Glutamatergic neuron (in vitro differentiated cells): ENCODE data around the gene RAD1. TPM values are rescaled to one million over a fixed set of nuclear protein-coding genes. Genes with fewer than 3 reads are reported as not detected.
"Not testable (repeated sequence)": the region's sequence is repeated elsewhere in the genome, so short reads cannot be mapped to it uniquely, and the experiment has no call there.

Experiments used
- DNase-seq: peaks from one replicate; pipeline ENCODE4 v3.0.0; 2022
- H3K27ac Mint-ChIP-seq: one replicate; pipeline ENCODE4 v1.8.0; 2020; ENCODE audit warnings: mild to moderate bottlenecking, mixed read lengths, inconsistent platforms; ENCODE audit not compliant: unreplicated experiment
- H3K27me3 Mint-ChIP-seq: one replicate; pipeline ENCODE4 v1.8.0; 2020; ENCODE audit warnings: mild to moderate bottlenecking, moderate library complexity, mixed read lengths, inconsistent platforms; ENCODE audit not compliant: unreplicated experiment
- H3K36me3 Mint-ChIP-seq: one replicate; pipeline ENCODE4 v1.8.0; 2020; ENCODE audit warnings: mild to moderate bottlenecking, mixed read lengths, inconsistent platforms; ENCODE audit not compliant: unreplicated experiment
- H3K4me1 Mint-ChIP-seq: one replicate; pipeline ENCODE4 v1.8.0; 2020; ENCODE audit warnings: mild to moderate bottlenecking, low read depth, mixed read lengths, inconsistent platforms; ENCODE audit not compliant: unreplicated experiment
- H3K4me3 Mint-ChIP-seq: one replicate; pipeline ENCODE4 v1.8.0; 2020; ENCODE audit warnings: mild to moderate bottlenecking, mixed read lengths, inconsistent platforms; ENCODE audit not compliant: unreplicated experiment
- H3K9me3 Mint-ChIP-seq: one replicate; pipeline ENCODE4 v1.8.0; 2020; ENCODE audit warnings: mild to moderate bottlenecking, moderate library complexity, mixed read lengths, inconsistent platforms; ENCODE audit not compliant: unreplicated experiment
- total RNA-seq: library from RNA; stranded (reverse); fragmentation: NEBNext Ultra II Directional; extraction: Animal tissue kit (Norgen Biotek cat#: 25700); gene quantifications from one replicate; pipeline ENCODE4 v1.2.1, GENCODE V29; 2021; ENCODE audit not compliant: unreplicated experiment
- TF ChIP-seq, protein P1 (sequence below): fragments of 200-600 bp; sonication (generic); IDR thresholded peaks from one replicate; pipeline ENCODE4 v1.5.0; 2021; ENCODE audit not compliant: partially characterized antibody, unreplicated experiment

Gene RAD1
- total RNA-seq, 1 donor from 2014 or later: 21.9 TPM

DNA sequence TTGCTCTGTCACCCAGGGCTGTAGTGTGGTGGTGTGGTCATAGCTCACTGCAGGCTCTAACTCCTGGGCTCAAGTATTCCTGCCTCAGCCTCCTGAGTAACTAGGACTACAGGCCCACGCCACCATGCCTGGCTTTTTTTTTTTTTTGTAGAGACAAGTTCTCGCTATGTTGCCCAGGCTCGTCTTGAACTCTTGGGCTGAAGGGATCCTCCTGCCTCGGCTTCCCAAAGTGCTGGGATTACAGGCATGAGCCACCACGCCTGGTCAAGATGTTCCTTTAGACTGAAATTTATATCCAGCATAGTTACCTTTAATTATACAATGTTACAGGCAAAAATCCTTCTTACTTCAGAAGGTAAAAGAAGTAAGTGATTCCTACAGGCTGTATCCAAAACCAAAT, 12.5 kb upstream of the RAD1 start:
- Mint-ChIP-seq H3K27ac (peak overlapping the region; percentile 88), H3K36me3 (no peaks in the 10 kb centered on the region), H3K4me3 (no peak overlapping the region), H3K9me3 (peaks cover 10% of the 10 kb centered on the region), H3K4me1 (peaks cover 11% of the 10 kb centered on the region), H3K27me3 (peaks cover 6% of the 10 kb centered on the region)
- no peak for DNase-seq
- TF ChIP-seq, protein P1, sequence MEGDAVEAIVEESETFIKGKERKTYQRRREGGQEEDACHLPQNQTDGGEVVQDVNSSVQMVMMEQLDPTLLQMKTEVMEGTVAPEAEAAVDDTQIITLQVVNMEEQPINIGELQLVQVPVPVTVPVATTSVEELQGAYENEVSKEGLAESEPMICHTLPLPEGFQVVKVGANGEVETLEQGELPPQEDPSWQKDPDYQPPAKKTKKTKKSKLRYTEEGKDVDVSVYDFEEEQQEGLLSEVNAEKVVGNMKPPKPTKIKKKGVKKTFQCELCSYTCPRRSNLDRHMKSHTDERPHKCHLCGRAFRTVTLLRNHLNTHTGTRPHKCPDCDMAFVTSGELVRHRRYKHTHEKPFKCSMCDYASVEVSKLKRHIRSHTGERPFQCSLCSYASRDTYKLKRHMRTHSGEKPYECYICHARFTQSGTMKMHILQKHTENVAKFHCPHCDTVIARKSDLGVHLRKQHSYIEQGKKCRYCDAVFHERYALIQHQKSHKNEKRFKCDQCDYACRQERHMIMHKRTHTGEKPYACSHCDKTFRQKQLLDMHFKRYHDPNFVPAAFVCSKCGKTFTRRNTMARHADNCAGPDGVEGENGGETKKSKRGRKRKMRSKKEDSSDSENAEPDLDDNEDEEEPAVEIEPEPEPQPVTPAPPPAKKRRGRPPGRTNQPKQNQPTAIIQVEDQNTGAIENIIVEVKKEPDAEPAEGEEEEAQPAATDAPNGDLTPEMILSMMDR: no peak

DNA sequence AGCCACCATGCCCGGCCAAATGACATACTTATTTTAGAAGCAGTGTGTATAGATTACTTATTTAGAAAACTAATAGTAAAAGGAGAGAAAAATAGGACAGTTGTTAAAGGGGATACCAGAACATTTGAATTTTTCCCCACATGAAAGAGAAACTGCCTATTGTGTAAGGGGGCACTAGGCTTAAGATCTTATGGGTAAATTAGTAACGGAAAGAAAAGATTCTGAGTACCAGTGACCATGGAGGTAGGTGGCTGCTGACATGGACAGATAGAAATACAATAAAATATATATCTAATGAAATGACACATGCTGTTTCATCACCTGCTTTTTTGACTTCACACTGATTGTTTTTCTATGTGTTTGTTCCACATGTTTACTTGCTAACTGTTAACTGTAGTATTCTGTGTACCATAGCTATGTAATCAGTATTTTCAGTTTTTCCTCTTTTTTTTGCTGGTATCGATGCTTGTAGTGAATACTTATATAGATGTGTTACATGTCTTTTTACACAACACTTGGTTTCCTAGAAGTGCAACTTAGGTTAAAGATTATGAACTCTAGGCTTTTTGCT, 11.1 kb upstream of the RAD1 start:
- TF ChIP-seq, protein P1: no peak
- no peak overlapping the region for H3K27ac Mint-ChIP-seq

DNA sequence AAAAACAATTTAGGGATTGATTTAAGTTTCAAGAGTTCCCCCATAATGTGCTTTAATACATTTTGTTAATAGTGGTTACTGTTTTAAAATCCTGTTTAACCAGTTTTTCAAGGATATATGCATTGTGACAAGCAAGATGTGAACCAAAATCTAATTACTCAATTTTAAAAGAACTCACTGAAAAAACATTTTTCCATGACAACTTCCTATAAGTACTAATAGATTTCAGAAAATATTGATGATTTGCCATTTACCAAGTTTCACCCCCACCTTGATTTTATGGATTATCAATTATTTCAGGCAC, 9.1 kb upstream of the RAD1 start:
- no peak overlapping the region for H3K4me3 Mint-ChIP-seq
- peaks cover 1% of the 10 kb centered on the region for H3K4me1 Mint-ChIP-seq
- peaks cover 3% of the 10 kb centered on the region for H3K27me3 Mint-ChIP-seq
- DNase-seq: no peak
- no peak overlapping the region for H3K27ac Mint-ChIP-seq
- H3K9me3 Mint-ChIP-seq: peaks cover 4% of the 10 kb centered on the region
- no peaks in the 10 kb centered on the region for H3K36me3 Mint-ChIP-seq
- TF ChIP-seq, protein P1: no peak

More for the DNA sequence above, 11.1 kb upstream of the RAD1 start:
- H3K27me3 Mint-ChIP-seq: peaks cover 6% of the 10 kb centered on the region
- H3K4me3 Mint-ChIP-seq: no peak overlapping the region
- peaks cover 8% of the 10 kb centered on the region for H3K9me3 Mint-ChIP-seq
- no peak for DNase-seq
- H3K36me3 Mint-ChIP-seq: no peaks in the 10 kb centered on the region
- peaks cover 10% of the 10 kb centered on the region for H3K4me1 Mint-ChIP-seq

DNA sequence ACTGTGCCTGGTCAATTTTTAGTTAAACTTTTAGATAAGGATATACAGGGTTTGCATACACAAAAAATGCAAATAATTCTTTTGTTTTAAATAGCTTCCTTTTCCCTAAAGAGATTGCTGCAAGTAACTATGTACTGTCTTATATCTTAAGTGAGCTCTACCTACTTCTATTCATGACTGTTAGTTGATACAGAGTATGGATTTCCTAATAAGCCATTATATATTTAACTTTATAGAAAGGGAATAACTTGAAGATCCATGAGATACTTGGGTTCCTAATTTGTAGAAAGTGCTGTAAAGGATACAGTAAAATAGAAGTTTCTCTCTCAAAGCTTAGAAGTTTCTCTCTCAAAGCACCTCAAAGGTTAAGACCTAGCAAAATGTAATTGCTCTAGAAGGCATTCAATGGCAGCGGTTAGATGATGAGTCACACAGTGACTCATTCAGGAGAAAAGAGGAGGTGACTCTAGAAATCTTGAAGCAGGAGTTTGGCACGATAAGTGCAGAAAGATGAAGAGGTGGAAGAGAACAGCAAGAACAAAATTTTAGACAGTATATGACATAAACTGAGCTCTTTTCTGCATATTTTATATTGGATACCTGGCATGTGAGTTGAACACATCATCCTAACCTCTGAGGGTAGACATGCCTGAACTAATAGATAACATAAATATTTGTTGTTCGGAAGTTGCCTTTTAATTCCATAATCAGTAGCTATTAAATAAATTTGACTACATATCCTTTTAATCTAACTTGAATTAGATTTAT, 8.6 kb upstream of the RAD1 start:
- H3K4me3 Mint-ChIP-seq: no peak overlapping the region
- DNase-seq: no peak
- TF ChIP-seq, protein P1: no peak
- H3K4me1 Mint-ChIP-seq: peaks cover 1% of the 10 kb centered on the region
- no peak overlapping the region for H3K27ac Mint-ChIP-seq
- peaks cover 2% of the 10 kb centered on the region for H3K9me3 Mint-ChIP-seq
- no peaks in the 10 kb centered on the region for H3K36me3 Mint-ChIP-seq
- H3K27me3 Mint-ChIP-seq: no peaks in the 10 kb centered on the region

DNA sequence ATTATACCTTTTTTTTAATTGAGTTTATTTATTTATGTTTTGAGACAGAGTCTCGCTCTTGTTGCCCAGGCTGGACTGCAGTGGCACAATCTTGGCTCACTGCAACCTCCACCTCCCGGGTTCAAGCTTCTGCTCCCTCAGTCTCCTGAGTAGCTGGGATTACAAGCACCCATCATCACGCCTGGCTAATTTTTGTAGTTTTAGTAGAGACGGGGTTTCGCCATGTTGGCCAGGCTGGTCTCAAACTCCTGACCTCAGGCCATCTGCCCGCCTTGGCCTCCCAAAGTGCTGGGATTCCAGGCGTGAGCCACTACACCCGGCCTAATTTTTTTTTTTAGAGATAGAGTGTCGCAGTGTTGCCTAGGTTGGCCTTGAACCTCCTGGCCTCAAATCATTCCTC, 8.0 kb upstream of the RAD1 start:
- not testable (repeated sequence) for H3K9me3 Mint-ChIP-seq, DNase-seq, H3K27ac Mint-ChIP-seq, H3K27me3 Mint-ChIP-seq, H3K4me3 Mint-ChIP-seq, H3K36me3 Mint-ChIP-seq, H3K4me1 Mint-ChIP-seq
